ENCODE measurements around the gene FABP2. TPM values are rescaled to one million over a fixed set of nuclear protein-coding genes. Genes with fewer than 3 reads are reported as not detected.

The FABP2 gene
- total RNA-seq, 1 experiment from 2014 or later: not detected

- Histone ChIP-seq H2BK15ac (ENCODE audit: low read depth, low read length) (no peak overlapping the region), H4K5ac (ENCODE audit: insufficient read length, low read depth, low read length) (no peak overlapping the region), H3K79me1 (ENCODE audit: insufficient read depth, low read depth, low read length, poor library complexity, severe bottlenecking) (no peaks in the 10 kb centered on the region), H2BK5ac (ENCODE audit: insufficient read length, low read length) (no peak overlapping the region), H4K8ac (replicated peaks; ENCODE audit: insufficient read length, low read depth, low read length) (no peak overlapping the region), H4K20me1 (ENCODE audit: control insufficient read depth, insufficient read depth, insufficient read length) (no peaks in the 10 kb centered on the region), H3K27me3 (ENCODE audit: insufficient read depth, low read length) (no peaks in the 10 kb centered on the region), H3K4ac (ENCODE audit: low read depth, low read length) (no peak overlapping the region), H3K56ac (ENCODE audit: insufficient read length, low read depth, low read length) (no peak overlapping the region), H2AK5ac (ENCODE audit: insufficient read length, low read length) (no peak overlapping the region), H4K91ac (ENCODE audit: insufficient read length, low read depth, low read length) (no peak overlapping the region), H3K9ac (ENCODE audit: extremely low read depth, insufficient read length, low read length) (no peak overlapping the region), H3K14ac (ENCODE audit: insufficient read depth, low read length) (no peak overlapping the region), H3K9me3 (ENCODE audit: control insufficient read depth, low read depth, low read length) (no peaks in the 10 kb centered on the region), H3K18ac (ENCODE audit: insufficient read length, low read depth, low read length) (no peak overlapping the region), H3K79me2 (ENCODE audit: insufficient read depth, low read length) (no peaks in the 10 kb centered on the region), H2AFZ (ENCODE audit: low read length) (no peak overlapping the region), H2BK20ac (ENCODE audit: low read depth, low read length, poor library complexity, severe bottlenecking) (no peak overlapping the region), H2BK120ac (ENCODE audit: low read depth, low read length, poor library complexity, severe bottlenecking) (no peak overlapping the region), H3K27ac (ENCODE audit: insufficient read length, low read depth, low read length) (no peak overlapping the region), H3T11ph (ENCODE audit: low read length) (no peak overlapping the region), H3K4me1 (ENCODE audit: insufficient read depth, low read length) (no peaks in the 10 kb centered on the region), H3K23me2 (ENCODE audit: insufficient read length, low read depth, low read length, poor library complexity, severe bottlenecking) (no peaks in the 10 kb centered on the region), H3K4me2 (ENCODE audit: insufficient read depth, insufficient read length, low read length) (no peak overlapping the region), H2BK12ac (ENCODE audit: insufficient read length, low read depth, low read length) (no peak overlapping the region), H3K23ac (ENCODE audit: insufficient read length, low read depth, low read length) (no peak overlapping the region)
- no CpG with 5 or more reads among the region's 2 CpGs for WGBS (ENCODE audit: extremely low coverage, insufficient read length, low lambda C conversion rate)
- Mint-ChIP-seq H3K27me3 (ENCODE audit: low read depth) (peaks cover 3% of the 10 kb centered on the region), H3K36me3 (ENCODE audit: insufficient read depth in 1 of 3, low read depth in 3 of 3) (no peaks in the 10 kb centered on the region), H3K9me3 (no peaks in the 10 kb centered on the region), H3K4me1 (no peaks in the 10 kb centered on the region), H3K27ac (no peak overlapping the region), H3K4me3 (no peak overlapping the region)
- TF ChIP-seq CTCF (conservative IDR thresholded peaks at IDR 0.05): no peak
- no peak for DNase-seq
These were observed 6.8 kb upstream of the FABP2 start for GRCh38 chr4:119328695-119329094.
